ENCODE results near the gene ARL11. TPM values are rescaled to one million over a fixed set of nuclear protein-coding genes. Genes with fewer than 3 reads are reported as not detected.
A peak's percentile ranks its signal among the peaks of the same experiment; 100 is the strongest.
"Not testable (repeated sequence)": the region's sequence is repeated elsewhere in the genome, so short reads cannot be mapped to it uniquely, and the experiment has no call there.

The ARL11 gene
- total RNA-seq, 6 experiments from 2014 or later: not detected

GRCh38 chr13:49608651-49609331, 19.5 kb upstream of the ARL11 start:
- H3K4me3 Mint-ChIP-seq: no peak overlapping the region
- H3K27ac Mint-ChIP-seq: no peak overlapping the region
- peaks cover 4% of the 10 kb centered on the region; the same call in 1 of the 2 replicates for H3K9me3 Mint-ChIP-seq
- no peak for TF ChIP-seq CTCF (IDR thresholded peaks at IDR 0.05)
- H3K36me3 Mint-ChIP-seq (ENCODE audit: low read depth): no peaks in the 10 kb centered on the region
- H3K27me3 Mint-ChIP-seq (ENCODE audit: insufficient read depth): peaks cover 6% of the 10 kb centered on the region
- peaks cover 13% of the 10 kb centered on the region for H3K4me1 Mint-ChIP-seq (ENCODE audit: low read depth)
- no peak for DNase-seq

- no peak for DNase-seq
- H3K4me3 Mint-ChIP-seq: no peak overlapping the region
- no peak overlapping the region for H3K27ac Mint-ChIP-seq
- no peaks in the 10 kb centered on the region; the same call in 1 of the 2 replicates for H3K27me3 Mint-ChIP-seq (ENCODE audit: insufficient read depth)
- peaks cover 4% of the 10 kb centered on the region; the same call in 1 of the 2 replicates for H3K9me3 Mint-ChIP-seq
- H3K36me3 Mint-ChIP-seq (ENCODE audit: low read depth): no peaks in the 10 kb centered on the region
- TF ChIP-seq CTCF (IDR thresholded peaks at IDR 0.05): no peak
- no peaks in the 10 kb centered on the region for H3K4me1 Mint-ChIP-seq (ENCODE audit: low read depth)
Measured at GRCh38 chr13:49610176-49610575, 18.1 kb upstream of the ARL11 start.

DNA sequence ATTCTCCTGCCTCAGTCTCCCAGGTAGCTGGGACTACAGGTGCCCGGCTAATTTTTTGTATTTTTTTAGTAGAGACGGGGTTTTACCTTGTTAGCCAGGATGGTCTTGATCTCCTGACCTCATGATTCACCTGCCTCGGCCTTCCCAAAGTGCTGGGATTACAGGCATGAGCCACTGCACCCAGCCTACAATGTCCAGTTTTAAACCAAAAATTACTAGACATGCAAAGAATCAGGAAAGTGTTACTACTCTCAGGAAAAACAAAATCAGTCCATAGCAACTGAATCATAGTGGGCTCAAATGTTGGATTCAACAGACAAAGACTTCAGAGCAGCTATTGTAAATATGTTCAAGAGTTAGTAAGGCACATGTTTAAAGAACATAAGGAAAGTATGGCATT, 16.3 kb upstream of the ARL11 start:
- H3K4me1 Mint-ChIP-seq (ENCODE audit: low read depth): peaks cover 14% of the 10 kb centered on the region; the same call in 1 of the 2 replicates
- not testable (repeated sequence) for H3K9me3 Mint-ChIP-seq; H3K27me3 Mint-ChIP-seq (ENCODE audit: insufficient read depth); DNase-seq; H3K4me3 Mint-ChIP-seq; H3K27ac Mint-ChIP-seq; H3K36me3 Mint-ChIP-seq (ENCODE audit: low read depth)

- peak overlapping the region; percentile 20; the same call in 1 of the 2 replicates for H3K27ac Mint-ChIP-seq
- H3K4me1 Mint-ChIP-seq (ENCODE audit: low read depth): peaks cover 21% of the 10 kb centered on the region
- H3K27me3 Mint-ChIP-seq (ENCODE audit: insufficient read depth): peaks cover 2% of the 10 kb centered on the region
- H3K4me3 Mint-ChIP-seq: no peak overlapping the region
- H3K9me3 Mint-ChIP-seq: peaks cover 4% of the 10 kb centered on the region; the same call in 1 of the 2 replicates
- no peak for TF ChIP-seq CTCF (IDR thresholded peaks at IDR 0.05)
- no peaks in the 10 kb centered on the region for H3K36me3 Mint-ChIP-seq (ENCODE audit: low read depth)
- no peak for DNase-seq
Measured at GRCh38 chr13:49615836-49616675, 12.3 kb upstream of the ARL11 start.

- TF ChIP-seq CTCF (IDR thresholded peaks at IDR 0.05): no peak
- no peak for DNase-seq
- Mint-ChIP-seq H3K27me3 (ENCODE audit: insufficient read depth) (peaks cover 2% of the 10 kb centered on the region), H3K27ac (peak overlapping the region; percentile 42; the same call in 1 of the 2 replicates), H3K4me1 (ENCODE audit: low read depth) (peaks cover 21% of the 10 kb centered on the region), H3K4me3 (no peak overlapping the region), H3K36me3 (ENCODE audit: low read depth) (no peaks in the 10 kb centered on the region), H3K9me3 (peaks cover 4% of the 10 kb centered on the region; the same call in 1 of the 2 replicates)
Measured at GRCh38 chr13:49616676-49617065, 11.6 kb upstream of the ARL11 start.

DNA sequence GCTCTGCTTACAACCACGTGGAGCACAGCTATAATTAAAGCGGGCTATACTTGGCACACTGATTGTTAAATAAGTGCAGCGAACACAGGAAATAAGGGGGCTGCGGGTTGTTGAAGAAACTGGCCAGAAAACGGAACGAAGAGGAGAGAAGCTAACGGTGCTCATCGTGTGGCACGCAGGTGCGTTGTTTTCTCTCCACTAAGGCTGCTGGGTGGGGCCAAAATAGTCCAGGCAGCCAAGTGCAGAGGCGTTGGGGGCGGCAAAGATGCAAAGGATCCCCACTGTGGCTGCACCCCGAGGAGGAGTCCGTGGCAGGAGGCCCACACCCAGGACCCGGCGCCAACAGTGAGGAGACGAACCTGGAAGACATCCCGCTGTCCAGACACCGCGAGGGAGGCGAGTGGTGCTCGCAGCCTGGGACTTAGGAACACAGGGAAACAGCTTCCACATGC, 8.1 kb upstream of the ARL11 start:
- no peaks in the 10 kb centered on the region for H3K9me3 Mint-ChIP-seq
- peak overlapping the region; percentile 86 for H3K4me3 Mint-ChIP-seq
- H3K27ac Mint-ChIP-seq: no peak overlapping the region

More for the DNA sequence above, 8.1 kb upstream of the ARL11 start:
- Mint-ChIP-seq H3K27me3 (ENCODE audit: insufficient read depth) (peaks cover 11% of the 10 kb centered on the region), H3K4me1 (ENCODE audit: low read depth) (peaks cover 21% of the 10 kb centered on the region), H3K36me3 (ENCODE audit: low read depth) (no peaks in the 10 kb centered on the region)
- TF ChIP-seq CTCF (IDR thresholded peaks at IDR 0.05): no peak
- no peak for DNase-seq
